Stimulated activated CD8-positive, alpha-beta memory T cell treated with anti-CD3 and anti-CD28 coated beads, Interleukin-4, amount 100 ng/mL, for 4 hours (primary cell): ENCODE results near the gene FAM114A1.

Experiments used
- DNase-seq, 2 donors: peaks; one replicate each; pipeline ENCODE4 v3.0.0-alpha.2; 2020; ENCODE audit warnings: low read depth in 2 of 2, low spot score in 1 of 2

The FAM114A1 gene

GRCh38 chr4:38867478-38868058, at the start of gene FAM114A1:
TSS of gene FAM114A1 (plus strand) at chr4:38867806. CDS start at chr4:38878079, 10,273 bp downstream.
- DNase-seq, result no peak

GRCh38 chr4:38818441-38818976, 49.1 kb upstream of the FAM114A1 start:
- DNase-seq, result no peak

GRCh38 chr4:38819569-38819968, 48.0 kb upstream of the FAM114A1 start:
- DNase-seq, result no peak

- DNase-seq, result no peak
These were observed 47.1 kb upstream of the FAM114A1 start for GRCh38 chr4:38820329-38821061.

GRCh38 chr4:38821739-38822138, 45.9 kb upstream of the FAM114A1 start:
- no peak for DNase-seq

GRCh38 chr4:38822748-38823303, 44.8 kb upstream of the FAM114A1 start:
- no peak for DNase-seq

- no peak for DNase-seq
These were observed 43.8 kb upstream of the FAM114A1 start for GRCh38 chr4:38823766-38824165.

- no peak for DNase-seq
These were observed 38.4 kb upstream of the FAM114A1 start for GRCh38 chr4:38829237-38829636.

GRCh38 chr4:38831653-38832052, 36.0 kb upstream of the FAM114A1 start:
- DNase-seq, result no peak

GRCh38 chr4:38832206-38832605, 35.4 kb upstream of the FAM114A1 start:
- no peak for DNase-seq

- no peak for DNase-seq
These were observed 34.7 kb upstream of the FAM114A1 start for GRCh38 chr4:38832624-38833528.

- DNase-seq, result no peak
These were observed 33.0 kb upstream of the FAM114A1 start for GRCh38 chr4:38834570-38834969.

GRCh38 chr4:38837334-38837733, 30.3 kb upstream of the FAM114A1 start:
- DNase-seq, result no peak

GRCh38 chr4:38837849-38838248, 29.8 kb upstream of the FAM114A1 start:
- DNase-seq, result no peak

GRCh38 chr4:38842994-38843393, 24.6 kb upstream of the FAM114A1 start:
- no peak for DNase-seq

GRCh38 chr4:38846015-38846414, 21.6 kb upstream of the FAM114A1 start:
- DNase-seq, result no peak

- no peak for DNase-seq
These were observed 12.1 kb upstream of the FAM114A1 start for GRCh38 chr4:38855466-38855865.

GRCh38 chr4:38856046-38856445, 11.6 kb upstream of the FAM114A1 start:
- no peak for DNase-seq

GRCh38 chr4:38856524-38857337, 10.9 kb upstream of the FAM114A1 start, which contains the start of gene TLR6:
TSS of gene TLR6 (minus strand) at chr4:38856817. CDS start at chr4:38829473, 27,344 bp downstream.
- DNase-seq, result peak in 1 of 2 donors; percentile 49
